ENCODE measurements around the gene MMP13.
"Not testable (repeated sequence)": the region's sequence is repeated elsewhere in the genome, so short reads cannot be mapped to it uniquely, and the experiment has no call there.

The MMP13 gene

DNA sequence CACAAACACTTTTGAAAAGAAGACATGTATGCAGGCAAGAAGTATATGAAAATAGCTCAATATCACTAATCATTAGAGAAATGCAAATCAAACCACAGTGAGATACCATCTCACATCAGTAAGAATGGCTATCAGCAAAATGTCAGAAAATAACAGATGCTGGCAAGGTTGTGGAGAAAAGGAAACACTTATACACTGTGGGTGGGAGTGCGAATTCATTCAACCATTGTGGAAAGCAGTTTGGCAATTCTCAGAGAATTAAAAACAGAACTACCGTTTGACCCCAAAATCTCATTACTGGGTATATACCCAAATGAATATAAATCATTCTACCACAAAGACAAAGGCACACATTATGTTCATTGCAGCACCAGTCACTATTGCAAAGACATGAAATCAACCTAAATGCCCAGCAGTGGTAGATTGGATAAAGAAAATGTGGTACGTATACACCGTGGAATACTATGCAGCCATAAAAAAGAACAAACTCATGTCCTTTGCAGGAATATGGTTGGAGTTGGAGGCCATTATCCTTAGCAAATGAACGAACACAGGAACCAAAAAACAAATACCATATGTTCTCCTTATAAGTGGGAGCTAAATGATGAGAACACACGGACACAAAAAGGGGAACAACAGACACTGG is 18.5 kb downstream of the MMP13 start:
- DNase-seq (ENCODE audit: low read depth in 2 of 2, low spot score in 1 of 2): no peak

DNA sequence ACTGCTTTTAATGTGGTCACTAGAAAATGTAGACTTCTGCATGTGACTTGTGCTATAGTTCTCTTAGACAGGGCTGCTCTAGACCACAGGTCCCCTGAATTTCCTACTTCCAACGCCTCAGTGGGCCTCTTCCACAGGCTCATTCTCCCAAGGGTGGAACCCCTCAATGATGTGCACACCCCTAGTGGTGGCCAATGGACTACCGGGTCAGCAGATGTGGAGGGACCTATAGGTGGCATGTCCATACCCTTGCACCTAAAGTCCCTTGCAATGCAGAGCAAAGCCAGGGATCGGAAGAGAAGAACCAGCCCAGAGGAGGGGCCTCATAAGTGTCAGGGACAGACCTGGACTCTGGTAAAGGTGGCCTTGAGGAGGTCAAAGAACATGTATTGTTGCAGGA is 20.0 kb downstream of the MMP13 start:
- DNase-seq (ENCODE audit: low read depth in 2 of 2, low spot score in 1 of 2): no peak

DNA sequence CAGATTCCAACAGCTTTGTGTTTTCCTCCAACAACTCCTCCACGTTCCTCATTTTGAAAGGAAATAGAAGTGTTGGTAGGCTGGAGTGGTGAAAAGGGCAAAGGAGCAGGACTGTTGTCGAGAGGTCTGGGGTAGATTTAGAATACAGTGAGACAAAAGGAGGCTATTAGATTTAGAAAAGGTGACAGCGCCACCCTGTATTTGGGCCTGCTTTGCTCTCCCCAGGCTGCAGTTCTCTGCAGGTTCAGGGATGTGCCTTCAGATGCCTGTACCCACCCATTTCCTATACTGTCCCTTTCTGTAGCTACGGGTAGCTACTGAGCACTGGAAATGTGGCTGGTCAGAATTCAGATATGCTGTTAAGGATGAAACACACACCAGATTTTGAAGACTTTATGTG is 20.8 kb downstream of the MMP13 start:
- DNase-seq (ENCODE audit: low read depth in 2 of 2, low spot score in 1 of 2): no peak

DNA sequence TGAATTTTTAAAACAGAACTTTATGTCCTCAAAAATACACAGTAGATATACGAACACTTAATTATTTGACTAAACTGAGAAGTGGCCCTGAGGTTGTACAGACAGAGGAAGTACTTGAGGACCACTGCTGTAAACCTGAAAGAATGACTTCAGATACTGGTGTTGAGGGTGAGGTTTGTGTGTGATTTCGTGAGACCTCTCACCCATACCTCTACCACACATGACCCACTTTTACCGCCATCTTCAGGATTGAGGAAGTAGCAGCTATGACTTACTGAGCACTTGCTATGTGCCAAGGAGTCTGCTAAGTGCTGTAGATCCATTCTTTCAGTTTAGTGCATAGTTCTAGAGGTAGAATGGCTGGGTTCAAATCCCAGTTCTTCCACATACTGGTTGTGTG is 21.9 kb downstream of the MMP13 start:
- no peak for DNase-seq (ENCODE audit: low read depth in 2 of 2, low spot score in 1 of 2)

DNA sequence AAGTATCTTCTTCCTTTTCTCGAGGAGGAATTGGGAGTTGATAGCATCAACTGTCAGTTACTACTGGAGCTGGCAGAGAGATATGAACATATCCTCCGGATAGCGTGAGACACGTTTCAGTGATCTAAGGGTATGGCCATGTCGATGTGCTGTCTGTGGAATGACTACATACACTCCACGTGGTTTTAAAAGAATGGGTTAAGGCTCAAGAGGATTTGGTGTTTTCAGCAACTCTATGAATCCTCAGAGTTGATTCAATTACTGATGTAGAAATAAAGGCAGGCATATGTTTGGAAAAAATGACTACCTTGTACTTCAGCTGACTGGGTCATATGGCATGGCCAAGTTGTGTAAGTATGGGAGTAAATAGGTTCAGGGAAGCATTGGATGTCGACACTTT is 22.9 kb downstream of the MMP13 start:
- no peak for DNase-seq (ENCODE audit: low read depth in 2 of 2, low spot score in 1 of 2)

DNA sequence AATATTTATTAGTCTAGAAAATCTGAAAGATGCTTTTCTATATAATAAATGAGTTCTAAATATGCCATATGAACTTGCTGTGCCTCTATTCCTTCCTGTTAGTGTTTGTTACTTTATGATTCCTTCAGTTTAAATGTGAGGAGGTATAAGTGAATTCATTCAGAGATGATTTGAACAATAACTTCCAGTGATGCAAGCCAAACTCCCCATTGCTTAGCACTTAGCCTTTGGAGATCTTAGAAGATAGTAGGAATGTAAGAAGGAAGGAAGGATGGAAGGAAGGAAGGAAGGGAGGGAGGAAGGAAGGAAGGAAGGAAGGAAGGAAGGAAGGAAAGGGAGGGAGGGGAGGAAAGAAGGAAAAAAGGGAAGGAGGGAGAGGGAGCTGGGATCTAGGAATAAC is 25.1 kb downstream of the MMP13 start:
- no peak for DNase-seq (ENCODE audit: low read depth in 2 of 2, low spot score in 1 of 2)

GRCh38 chr11:102929972-102930371 is 25.6 kb downstream of the MMP13 start:
- no peak for DNase-seq (ENCODE audit: low read depth in 2 of 2, low spot score in 1 of 2)

DNA sequence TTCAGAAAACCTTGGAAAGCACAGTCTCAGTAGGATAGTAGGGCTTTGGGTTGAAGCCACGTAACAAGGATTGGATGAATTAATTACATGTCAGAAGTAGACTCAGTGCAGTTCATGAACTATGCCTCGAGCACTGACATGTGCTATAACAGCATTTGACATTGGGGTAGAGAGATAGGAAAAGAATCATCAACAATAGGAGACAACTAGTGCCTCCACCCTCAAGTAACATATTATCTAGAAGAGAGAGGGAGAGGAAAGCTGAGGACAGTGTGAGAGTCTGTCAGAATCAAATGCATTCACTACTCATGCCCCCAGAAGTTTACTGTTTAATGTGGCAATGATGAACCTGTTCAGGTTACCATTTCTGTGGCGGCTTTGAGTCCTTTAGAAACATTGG is 26.4 kb downstream of the MMP13 start:
- DNase-seq (ENCODE audit: low read depth in 2 of 2, low spot score in 1 of 2): no peak

DNA sequence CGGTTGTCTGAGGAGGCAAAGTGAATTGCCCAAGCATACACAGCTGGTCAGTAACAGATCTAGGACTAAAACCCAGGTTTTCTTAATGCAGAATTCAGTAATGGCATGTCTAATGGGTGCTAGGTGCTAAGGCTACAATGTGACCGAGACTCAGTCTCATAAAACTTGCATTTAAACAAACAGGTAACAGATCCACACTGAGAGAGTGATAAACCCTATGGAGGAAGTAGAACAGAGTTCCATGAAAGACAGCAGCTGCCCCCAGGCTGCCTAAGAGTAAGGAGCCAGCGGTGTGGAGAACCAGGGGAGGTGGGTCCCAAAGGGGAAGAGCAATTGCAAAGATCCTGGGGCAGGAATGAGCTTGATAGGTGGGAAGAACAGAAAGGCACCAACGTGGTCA is 27.3 kb downstream of the MMP13 start:
- DNase-seq (ENCODE audit: low read depth in 2 of 2, low spot score in 1 of 2): no peak

GRCh38 chr11:102927624-102927990 is 27.9 kb downstream of the MMP13 start:
- DNase-seq (ENCODE audit: low read depth in 2 of 2, low spot score in 1 of 2): no peak

DNA sequence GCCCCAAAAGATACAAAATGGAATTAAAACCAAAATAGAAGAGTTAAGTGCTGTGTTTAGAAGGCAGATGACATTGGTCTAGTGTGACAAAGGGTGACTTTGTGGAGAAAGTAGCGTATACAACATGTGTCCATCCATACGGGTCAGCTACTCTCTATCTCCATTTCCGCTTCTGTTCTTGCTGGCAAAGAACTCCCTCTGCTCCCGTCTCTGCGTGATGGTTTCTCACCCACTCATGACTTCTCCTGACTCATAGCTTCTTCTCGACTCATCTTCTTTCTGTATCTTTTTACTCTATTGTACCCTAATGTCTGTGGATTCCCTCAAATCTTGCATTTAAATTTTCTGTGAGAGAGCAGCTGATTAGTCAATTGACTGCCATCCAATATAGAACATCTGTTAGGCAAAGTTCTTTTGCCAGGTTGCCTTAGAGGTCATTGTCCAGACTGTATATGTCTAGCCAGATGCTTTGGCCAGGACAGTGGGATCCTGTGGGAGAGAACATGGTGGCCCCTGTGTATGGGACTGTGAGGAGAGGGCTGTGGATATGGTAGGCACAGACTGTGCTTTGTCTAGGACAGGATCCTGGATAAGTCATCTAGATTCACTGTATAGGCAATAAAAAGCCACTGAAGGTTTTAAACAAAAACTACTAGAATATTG is 28.4 kb downstream of the MMP13 start:
- DNase-seq (ENCODE audit: low read depth in 2 of 2, low spot score in 1 of 2): no peak

DNA sequence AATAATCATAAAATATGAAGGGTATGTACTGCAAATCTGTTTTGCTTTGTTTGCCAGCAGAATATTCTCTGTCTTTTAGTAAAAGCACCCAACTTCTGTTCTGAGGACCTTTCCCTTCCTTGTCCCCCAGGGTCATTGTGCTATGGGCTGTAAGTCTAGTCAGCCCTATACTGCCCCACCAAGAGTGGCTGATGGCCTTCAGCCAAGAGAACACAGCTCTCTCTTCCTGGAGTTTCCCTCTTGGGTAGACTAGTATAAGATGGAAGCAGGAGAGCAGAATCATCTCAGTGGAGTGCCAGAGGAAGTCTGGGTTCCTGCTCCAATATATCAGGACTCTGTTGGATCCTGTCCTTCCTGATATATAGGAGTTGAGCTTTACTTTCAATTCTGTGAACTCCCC is 29.0 kb downstream of the MMP13 start:
- DNase-seq (ENCODE audit: low read depth in 2 of 2, low spot score in 1 of 2): no peak

DNA sequence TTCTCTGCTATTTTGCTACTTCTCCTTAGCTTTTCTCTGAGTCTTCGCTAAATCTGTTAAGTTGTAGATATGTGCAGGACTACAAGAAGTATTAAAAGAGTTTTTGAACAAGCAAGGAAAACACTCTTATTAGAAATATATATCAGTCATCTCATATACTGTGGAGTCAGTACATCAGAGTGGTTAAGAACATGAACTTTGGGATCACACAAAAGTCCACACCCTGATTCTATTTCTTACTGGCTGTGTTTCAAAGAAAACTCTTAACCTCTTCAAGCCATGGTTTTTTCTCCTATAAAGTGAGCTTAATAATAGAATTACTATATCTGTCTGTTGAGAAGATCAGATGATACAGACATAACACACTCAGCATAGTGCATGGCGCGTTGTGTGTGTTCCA is 29.5 kb downstream of the MMP13 start:
- DNase-seq (ENCODE audit: low read depth in 2 of 2, low spot score in 1 of 2): no peak

- DNase-seq (ENCODE audit: low read depth in 2 of 2, low spot score in 1 of 2): no peak
These were observed 30.6 kb downstream of the MMP13 start for GRCh38 chr11:102924851-102925380.

DNA sequence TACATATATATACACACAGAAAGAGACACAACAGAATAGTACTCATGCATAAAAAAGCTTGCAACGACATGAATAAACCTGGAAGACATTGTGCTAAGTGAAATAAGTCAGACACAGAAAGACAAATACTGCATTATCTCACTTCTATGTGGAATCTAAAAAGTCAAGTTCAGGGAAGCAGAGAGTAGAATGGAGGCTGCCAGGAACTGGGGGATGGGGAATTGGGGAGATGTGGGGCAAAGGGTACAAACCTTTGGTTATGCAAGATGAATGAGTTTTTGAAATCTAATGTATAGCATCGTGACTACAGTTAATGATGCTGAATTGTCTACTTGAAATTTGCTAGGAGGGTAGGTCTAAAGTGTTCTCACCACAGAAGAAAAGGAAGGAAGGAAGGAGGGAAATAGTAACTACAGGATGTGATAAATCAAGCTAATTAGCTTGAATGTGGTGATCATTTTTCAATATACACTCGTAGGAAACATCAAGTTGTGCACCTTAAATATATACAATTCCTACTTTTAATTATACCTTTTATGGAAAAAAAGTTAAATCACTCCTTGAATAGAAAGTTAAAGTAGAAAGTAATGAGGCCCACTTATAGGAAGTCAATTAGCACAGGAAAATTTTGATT is 33.8 kb downstream of the MMP13 start:
- DNase-seq (ENCODE audit: low read depth in 2 of 2, low spot score in 1 of 2): no peak

- no peak for DNase-seq (ENCODE audit: low read depth in 2 of 2, low spot score in 1 of 2)
These were observed 35.3 kb downstream of the MMP13 start for GRCh38 chr11:102920118-102920684.

DNA sequence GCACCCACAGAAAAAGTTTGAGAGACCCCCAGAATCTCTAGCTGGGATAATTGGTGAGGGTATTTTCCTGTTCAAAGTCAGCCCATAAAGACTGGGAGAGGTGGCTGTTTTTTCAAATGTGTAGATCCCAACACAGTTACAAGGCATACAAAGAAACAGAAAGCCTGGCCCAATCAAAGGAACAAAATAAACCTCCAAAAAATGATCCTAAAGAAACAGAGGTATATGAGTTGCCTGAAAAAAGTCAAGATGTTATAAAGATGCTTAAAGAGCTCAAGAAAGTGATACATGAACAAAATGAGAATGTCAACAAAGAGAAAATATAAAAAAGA is 40.5 kb downstream of the MMP13 start:
- no peak for DNase-seq (ENCODE audit: low read depth in 2 of 2, low spot score in 1 of 2)

- no peak for DNase-seq (ENCODE audit: low read depth in 2 of 2, low spot score in 1 of 2)
These were observed 41.1 kb downstream of the MMP13 start for GRCh38 chr11:102914238-102915043.

DNA sequence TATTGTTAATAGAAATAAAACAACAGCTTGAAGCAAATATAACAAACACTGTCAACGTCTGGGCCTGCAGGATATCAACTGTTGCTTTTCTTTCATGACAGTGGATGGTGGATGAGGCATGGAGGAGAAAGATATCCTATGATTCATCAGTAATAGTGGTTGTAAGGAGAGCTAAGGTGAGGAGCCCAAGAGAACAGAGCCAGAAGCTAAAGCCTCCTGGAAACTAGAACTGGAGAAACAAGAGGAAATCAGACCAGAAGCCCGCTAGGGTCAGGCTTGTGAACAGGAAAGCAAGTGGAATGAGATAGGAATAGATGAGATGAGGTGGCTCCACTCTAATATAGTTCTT is 43.1 kb downstream of the MMP13 start:
- no peak for DNase-seq (ENCODE audit: low read depth in 2 of 2, low spot score in 1 of 2)

DNA sequence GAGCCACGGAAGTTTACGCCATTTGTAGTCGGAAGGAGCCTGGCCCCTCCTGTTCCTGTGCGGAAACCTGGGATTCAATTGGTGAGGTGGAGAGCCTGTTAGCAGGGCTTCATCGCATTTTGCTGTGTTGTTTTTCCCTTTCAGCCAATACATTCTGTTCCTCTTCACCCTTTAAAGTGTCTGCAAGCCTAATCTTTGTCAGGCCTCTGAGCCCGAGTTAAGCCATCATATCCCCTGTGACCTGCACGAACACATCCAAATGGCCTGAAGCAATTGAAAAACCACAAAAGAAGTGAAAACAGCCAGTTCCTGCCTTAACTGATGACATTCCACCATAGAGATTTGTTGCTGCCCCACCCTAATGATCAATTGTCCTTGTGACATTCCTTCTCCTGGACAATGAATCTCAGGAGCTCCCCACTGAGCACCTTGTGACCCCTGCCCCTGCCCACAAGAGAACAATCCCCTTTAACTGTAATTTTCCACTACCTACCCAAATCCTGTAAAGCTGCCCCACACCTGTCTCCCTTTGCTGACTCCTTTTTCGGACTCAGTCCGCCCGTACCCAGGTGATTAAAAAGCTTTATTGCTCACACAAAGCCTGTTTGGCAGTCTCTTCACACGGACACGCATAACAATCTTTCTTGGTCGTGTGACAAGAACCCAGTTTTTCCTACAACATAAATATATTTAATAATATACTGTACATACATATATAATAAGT is 43.6 kb downstream of the MMP13 start:
- DNase-seq (ENCODE audit: low read depth in 2 of 2, low spot score in 1 of 2): no peak

DNA sequence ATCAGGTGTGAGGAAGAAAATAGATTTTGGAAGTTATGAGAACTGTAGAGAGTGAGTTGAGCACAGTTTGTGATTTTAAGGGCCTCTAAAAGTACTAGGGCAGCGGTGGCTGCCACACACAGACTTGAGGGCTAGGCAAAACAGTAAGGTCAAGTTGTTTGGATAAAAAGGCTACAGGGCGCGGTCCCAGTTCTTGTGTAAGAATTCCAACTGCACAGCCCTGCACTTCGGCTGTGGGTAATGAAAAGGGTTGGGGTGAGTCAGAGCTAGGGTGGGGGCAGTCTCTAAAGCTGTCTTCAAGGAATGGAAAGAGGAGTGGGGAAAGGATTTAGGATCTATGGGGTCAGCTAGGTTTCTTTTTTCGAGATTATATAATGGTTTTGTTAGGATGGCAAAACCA is 49.7 kb downstream of the MMP13 start:
- not testable (repeated sequence) for DNase-seq (ENCODE audit: low read depth in 2 of 2, low spot score in 1 of 2)

Data from stimulated activated CD8-positive, alpha-beta memory T cell treated with anti-CD3 and anti-CD28 coated beads, Interleukin-4, amount 100 ng/mL, for 1 hour (primary cell).